GM19238 (cell line): ENCODE results near the gene CHL1.
"Not testable (repeated sequence)": the region's sequence is repeated elsewhere in the genome, so short reads cannot be mapped to it uniquely, and the experiment has no call there.

Experiments used
- DNase-seq: peaks from one replicate; pipeline ENCODE4 v3.0.0; 2011; ENCODE audit warnings: low spot score; ENCODE audit not compliant: insufficient read length

CHL1 gene

DNA sequence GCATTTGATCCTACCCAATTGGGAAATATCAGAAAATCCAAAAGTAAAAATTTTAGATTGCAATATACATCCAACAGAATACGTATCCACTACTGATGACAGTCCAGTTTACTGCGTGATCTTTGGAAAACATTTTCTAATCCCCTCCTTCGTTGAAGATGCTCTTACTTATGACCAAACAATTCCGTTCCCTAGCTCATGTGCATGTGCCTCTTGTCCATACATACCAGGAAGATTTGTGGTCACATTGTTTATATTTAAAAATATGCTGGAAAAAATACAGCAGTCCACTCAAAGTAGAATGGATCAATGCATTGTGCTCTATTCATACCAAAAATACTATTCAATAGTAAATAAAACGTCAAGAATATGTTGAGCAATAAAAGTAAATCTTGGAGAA lies 135.3 kb downstream of the CHL1 start:
- no peak for DNase-seq

DNA sequence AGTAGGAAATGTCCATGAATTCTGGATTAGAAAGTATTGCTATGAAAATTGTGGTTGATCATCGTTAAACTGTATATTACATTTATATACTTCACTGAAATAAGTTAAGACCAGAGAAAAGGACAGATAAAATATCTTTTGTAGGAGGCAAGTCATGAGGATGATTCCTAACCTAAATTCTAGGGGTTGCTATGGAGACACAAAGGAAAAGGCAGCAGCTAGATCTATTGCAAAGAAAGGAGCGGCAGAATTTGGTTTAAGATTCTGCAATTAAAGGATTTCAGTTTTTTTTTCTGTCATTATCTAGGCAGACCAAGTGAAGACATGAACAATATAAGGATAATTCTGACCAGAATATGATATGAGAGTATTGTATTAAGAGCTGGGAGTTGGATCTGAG lies 136.1 kb downstream of the CHL1 start:
- DNase-seq: no peak

DNA sequence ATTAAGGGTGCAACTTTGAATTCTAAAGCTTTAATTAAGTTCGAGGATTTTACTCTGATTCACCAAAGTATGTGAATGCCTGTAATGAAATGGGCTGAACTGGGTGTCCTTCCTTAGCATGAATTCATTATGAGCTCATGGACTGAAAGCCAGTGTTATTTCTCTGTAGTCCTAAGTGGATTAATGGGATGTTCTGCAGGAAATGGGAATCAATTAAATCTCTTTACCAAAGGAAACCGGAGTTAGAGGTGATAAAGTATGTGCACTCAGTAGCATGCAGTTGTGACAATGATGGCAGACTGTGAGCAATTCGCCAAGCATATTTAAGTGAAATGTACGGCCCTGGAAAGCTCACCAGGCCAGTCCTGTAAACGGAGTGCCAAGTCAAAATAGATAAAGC lies 138.7 kb downstream of the CHL1 start:
- no peak for DNase-seq

- DNase-seq: no peak
Measured at GRCh38 chr3:339351-339750, 142.8 kb downstream of the CHL1 start.

DNA sequence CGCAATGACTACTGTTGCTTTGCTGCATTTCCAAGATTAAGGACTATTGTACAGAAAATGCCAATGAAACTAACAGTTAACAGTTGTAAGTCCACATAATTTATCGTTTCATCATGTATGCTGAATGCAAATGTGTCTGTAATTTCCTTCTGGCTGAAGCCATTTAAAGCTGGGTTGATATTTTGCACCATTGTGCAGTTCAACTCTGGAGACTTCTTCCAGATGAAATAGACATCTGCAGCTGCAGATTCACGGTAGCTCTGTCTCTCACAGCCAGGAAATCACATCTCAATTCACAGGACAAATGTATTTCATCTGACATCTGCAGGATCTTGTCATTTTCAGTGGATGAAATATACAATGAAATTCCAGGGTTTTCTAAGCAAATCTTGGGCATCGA lies 145.4 kb downstream of the CHL1 start:
- no peak for DNase-seq

DNA sequence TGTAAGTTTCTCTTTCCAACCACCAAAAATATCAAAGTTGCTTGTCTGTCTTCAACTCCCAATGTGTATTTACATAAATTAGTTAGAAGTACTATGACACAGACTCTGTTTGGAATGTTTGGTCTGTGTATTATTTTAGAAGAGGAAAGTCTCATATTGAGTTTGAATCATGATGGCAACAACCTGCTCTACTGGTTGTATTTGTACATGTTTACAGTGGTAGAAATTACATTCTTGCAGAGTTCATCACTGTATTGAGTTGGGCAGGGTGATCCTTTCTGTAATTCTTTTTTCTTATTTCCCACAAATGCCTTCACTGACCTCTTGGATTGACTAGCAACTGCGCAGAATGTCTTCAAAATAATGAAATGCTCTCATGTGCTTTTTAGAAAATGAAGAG lies 149.6 kb downstream of the CHL1 start:
- DNase-seq: no peak

- no peak for DNase-seq
Measured at GRCh38 chr3:347581-347980, 151.0 kb downstream of the CHL1 start.

- no peak for DNase-seq
Measured at GRCh38 chr3:350871-351371, 154.4 kb downstream of the CHL1 start.

DNA sequence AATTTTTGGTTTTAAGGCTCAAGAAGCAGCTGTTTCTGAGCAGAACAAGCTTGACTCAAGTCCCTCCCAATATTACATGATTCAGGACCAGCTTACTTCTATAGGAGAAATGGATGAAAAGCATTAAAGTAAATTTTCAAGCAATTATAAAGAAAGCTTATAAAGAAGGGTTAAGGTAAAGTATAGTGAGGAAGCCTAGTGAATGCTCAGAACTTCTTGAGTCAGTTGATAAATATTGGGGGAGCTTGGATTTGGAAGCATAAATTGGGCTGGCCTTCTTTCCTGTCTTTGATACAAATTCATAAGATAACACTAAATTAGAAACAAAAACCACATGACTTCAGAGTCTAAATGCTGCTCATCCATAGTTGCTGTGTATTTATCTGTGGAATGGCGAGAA lies 156.0 kb downstream of the CHL1 start:
- DNase-seq: no peak

- DNase-seq: no peak
Measured at GRCh38 chr3:353191-353739, 156.7 kb downstream of the CHL1 start.

DNA sequence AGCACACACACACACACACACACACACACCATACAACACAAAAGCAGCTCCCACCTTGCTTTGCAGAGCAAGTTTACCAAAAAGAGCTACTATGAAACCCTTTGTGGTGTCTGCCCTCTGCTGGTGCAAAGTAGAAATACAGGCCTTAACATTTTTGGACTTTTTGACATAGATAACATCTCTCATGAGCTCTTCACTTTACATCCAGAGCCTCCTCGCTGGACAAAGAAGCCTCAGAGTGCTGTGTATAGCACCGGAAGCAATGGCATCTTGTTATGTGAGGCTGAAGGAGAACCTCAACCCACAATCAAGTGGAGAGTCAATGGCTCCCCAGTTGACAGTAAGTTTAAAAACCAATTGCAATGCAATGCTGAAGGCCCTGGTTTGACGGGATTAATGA lies 157.9 kb downstream of the CHL1 start:
- no peak for DNase-seq

DNA sequence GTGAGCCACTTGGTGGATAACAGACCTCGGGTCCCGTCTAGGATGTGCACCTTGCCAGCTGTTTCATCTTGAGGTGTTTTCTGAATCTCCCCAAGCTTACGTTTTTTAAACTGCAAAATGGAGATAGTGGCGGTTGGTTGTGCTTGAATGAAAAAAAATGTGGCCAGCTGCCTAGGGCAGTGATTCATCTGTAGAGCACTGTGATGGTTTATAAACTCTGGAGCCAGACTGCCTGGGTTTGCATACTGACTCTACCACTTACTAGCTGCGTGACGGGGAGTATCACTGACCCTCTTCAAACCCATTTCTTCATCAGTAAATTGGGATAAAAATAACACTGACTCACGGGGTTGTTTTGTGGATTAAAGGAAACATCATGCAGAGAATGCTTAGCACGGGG lies 159.1 kb downstream of the CHL1 start:
- no peak for DNase-seq

DNA sequence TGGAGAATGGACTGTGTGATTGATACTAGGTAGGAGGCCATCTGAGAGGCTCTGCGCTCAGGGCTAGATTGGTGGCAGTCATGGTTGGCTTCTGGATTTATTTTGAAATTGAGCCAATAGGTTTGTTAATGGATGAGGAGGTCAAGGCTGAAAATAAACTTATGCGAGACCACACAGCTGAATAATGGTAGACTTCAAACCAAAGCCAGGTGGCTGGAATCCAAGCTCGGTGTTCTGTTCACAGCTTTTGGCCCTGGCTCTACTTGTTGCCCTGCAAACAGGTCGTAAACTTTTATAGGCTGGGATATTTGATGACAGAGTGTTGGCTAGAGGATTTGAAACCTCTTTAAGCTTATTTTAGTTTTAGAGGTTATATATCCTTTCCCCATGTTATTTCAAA lies 160.4 kb downstream of the CHL1 start:
- no peak for DNase-seq

DNA sequence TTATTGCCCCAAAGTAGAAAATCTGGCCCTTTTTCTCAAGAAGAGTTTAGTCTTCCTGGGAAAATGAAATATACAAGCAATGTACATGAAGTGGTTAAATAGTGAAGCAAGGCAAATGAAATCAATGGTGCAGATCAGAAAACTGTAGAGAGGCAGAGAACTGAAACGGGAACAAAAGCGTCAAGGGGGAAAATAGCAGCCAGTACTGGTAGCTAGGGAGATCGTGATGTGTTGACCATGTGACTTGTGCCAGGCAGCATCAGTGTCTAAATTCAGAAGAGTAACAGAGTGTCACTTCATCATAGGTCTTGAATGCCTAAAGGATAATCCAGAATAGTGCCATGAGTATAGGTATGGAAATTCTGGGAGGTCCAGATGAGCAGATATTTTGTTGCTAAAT lies 163.1 kb downstream of the CHL1 start:
- no peak for DNase-seq

GRCh38 chr3:362681-363338 lies 166.2 kb downstream of the CHL1 start:
- DNase-seq: no peak

DNA sequence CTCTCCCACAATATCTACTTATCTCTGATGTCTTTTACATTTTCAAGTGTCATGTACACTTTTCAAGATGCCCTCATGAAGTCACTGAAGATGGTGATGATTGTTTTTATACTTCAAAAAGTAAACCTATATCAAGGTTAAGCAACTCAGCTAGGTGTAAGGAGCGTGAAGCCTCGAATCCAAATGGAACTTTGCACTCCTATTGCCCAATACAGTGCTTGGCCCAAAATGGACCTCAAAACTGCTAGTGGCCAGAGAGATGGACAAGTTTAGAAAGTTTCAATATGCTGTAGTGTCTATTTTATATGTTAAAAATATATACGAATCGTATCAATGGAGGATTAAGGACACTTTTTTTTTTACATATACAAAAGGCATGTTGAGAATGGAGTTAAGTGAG lies 167.7 kb downstream of the CHL1 start:
- no peak for DNase-seq

GRCh38 chr3:365268-365667 lies 168.7 kb downstream of the CHL1 start:
- DNase-seq: no peak

- not testable (repeated sequence) for DNase-seq
Measured at GRCh38 chr3:366253-366652, 169.7 kb downstream of the CHL1 start.

GRCh38 chr3:373193-373779 lies 176.7 kb downstream of the CHL1 start:
- DNase-seq: no peak

DNA sequence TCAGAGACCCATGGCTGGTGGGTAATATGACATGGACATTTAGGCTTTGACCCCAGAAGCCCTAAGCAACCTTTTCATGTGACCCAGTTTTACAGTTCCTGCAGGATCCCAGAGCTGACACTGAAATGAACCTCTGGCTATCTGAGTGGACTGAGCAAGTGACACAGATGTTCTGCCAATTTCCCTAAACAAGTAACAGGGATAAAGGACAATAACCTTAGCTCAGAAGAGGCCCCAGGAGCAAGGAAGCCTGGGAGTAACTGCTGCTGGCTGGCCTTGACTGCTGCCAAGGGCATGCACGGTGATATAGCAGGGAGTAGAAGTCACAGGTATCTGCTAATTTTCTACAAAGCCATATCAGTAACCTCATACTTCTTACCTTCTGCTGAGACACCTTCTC lies 177.9 kb downstream of the CHL1 start:
- no peak for DNase-seq

GRCh38 chr3:377158-377561 lies 180.6 kb downstream of the CHL1 start:
- DNase-seq: no peak

DNA sequence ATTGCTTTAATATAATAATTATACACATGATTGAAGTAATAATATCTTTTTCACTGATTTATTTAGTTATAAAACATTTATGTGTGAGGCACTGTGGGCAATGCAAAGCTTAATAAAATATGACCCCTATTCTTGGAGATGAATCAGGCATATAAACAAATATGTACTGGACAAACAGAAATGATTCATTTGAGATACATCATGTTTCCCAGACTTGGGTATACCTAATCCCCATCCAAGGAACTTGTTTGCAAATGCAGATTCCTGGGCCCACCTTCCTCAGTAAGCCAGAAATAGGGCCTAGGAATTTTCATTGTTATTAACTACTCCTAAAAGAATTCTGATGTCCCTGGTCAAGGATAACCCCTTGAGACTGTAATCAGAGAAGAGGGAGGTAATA lies 184.2 kb downstream of the CHL1 start:
- no peak for DNase-seq

GRCh38 chr3:385151-385550 lies 188.6 kb downstream of the CHL1 start:
- DNase-seq: no peak
